ENCODE measurements around the gene SPRED2.

SPRED2 gene

GRCh38 chr2:65450810-65451209 lies 18.4 kb upstream of the SPRED2 start:
- Histone ChIP-seq H3K79me2 (ENCODE audit: control insufficient read depth, low read length) (no peaks in the 10 kb centered on the region), H3K36me3 (ENCODE audit: control insufficient read depth, low read length) (no peaks in the 10 kb centered on the region), H3K27me3 (ENCODE audit: control insufficient read depth, low read length) (peaks cover 22% of the 10 kb centered on the region), H3F3A (ENCODE audit: control insufficient read depth, insufficient read depth) (no peaks in the 10 kb centered on the region), H3K4me3 (ENCODE audit: low read length) (no peak overlapping the region), H3K27ac (ENCODE audit: low read depth, low read length) (no peak overlapping the region), H4K20me1 (ENCODE audit: control insufficient read depth, insufficient read depth, low read depth, low read length) (no peaks in the 10 kb centered on the region), H3K9me3 (ENCODE audit: control insufficient read depth, insufficient read depth, low read length) (no peaks in the 10 kb centered on the region), H3K4me1 (ENCODE audit: control insufficient read depth, low read length) (no peaks in the 10 kb centered on the region), H3K4me2 (ENCODE audit: low read length) (no peak overlapping the region), H3K9me2 (replicated peaks; ENCODE audit: control insufficient read depth, low read length) (no peaks in the 10 kb centered on the region)
- TF ChIP-seq CTCF (IDR thresholded peaks at IDR 0.05; ENCODE audit: low read depth, low read length, poor library complexity, severe bottlenecking) (no peak), EZH2phosphoT487 (IDR thresholded peaks at IDR 0.05; ENCODE audit: borderline replicate concordance, low read length) (no peak)

- H3K27me3 ChIP-seq (ENCODE audit: control insufficient read depth, low read length), result peaks cover 19% of the 10 kb centered on the region
- no peak overlapping the region for H3K4me3 ChIP-seq (ENCODE audit: low read length)
- no peaks in the 10 kb centered on the region for H3K4me1 ChIP-seq (ENCODE audit: control insufficient read depth, low read length)
- TF ChIP-seq EZH2phosphoT487 (IDR thresholded peaks at IDR 0.05; ENCODE audit: borderline replicate concordance, low read length) (no peak), CTCF (IDR thresholded peaks at IDR 0.05; ENCODE audit: low read depth, low read length, poor library complexity, severe bottlenecking) (no peak)
- no peaks in the 10 kb centered on the region for H3K9me3 ChIP-seq (ENCODE audit: control insufficient read depth, insufficient read depth, low read length)
- H3K9me2 ChIP-seq (replicated peaks; ENCODE audit: control insufficient read depth, low read length), result no peaks in the 10 kb centered on the region
- no peaks in the 10 kb centered on the region for H3F3A ChIP-seq (ENCODE audit: control insufficient read depth, insufficient read depth)
- H4K20me1 ChIP-seq (ENCODE audit: control insufficient read depth, insufficient read depth, low read depth, low read length), result no peaks in the 10 kb centered on the region
- no peaks in the 10 kb centered on the region for H3K36me3 ChIP-seq (ENCODE audit: control insufficient read depth, low read length)
- H3K27ac ChIP-seq (ENCODE audit: low read depth, low read length), result no peak overlapping the region
- no peak overlapping the region for H3K4me2 ChIP-seq (ENCODE audit: low read length)
- H3K79me2 ChIP-seq (ENCODE audit: control insufficient read depth, low read length), result no peaks in the 10 kb centered on the region
These were observed 18.0 kb upstream of the SPRED2 start for GRCh38 chr2:65450393-65450792.

- Histone ChIP-seq H3K4me3 (ENCODE audit: low read length) (no peak overlapping the region), H3K9me3 (ENCODE audit: control insufficient read depth, insufficient read depth, low read length) (no peaks in the 10 kb centered on the region; the same call in 1 of the 2 replicates), H3K36me3 (ENCODE audit: control insufficient read depth, low read length) (no peaks in the 10 kb centered on the region)
These were observed 11.2 kb upstream of the SPRED2 start for GRCh38 chr2:65443509-65444186.

More at GRCh38 chr2:65443509-65444186, 11.2 kb upstream of the SPRED2 start:
- TF ChIP-seq CTCF (IDR thresholded peaks at IDR 0.05; ENCODE audit: low read depth, low read length, poor library complexity, severe bottlenecking), result no peak
- H3K79me2 ChIP-seq (ENCODE audit: control insufficient read depth, low read length), result no peaks in the 10 kb centered on the region
- no peak overlapping the region for H3K27ac ChIP-seq (ENCODE audit: low read depth, low read length)
- H3K4me1 ChIP-seq (ENCODE audit: control insufficient read depth, low read length), result no peaks in the 10 kb centered on the region
- no peaks in the 10 kb centered on the region for H3K9me2 ChIP-seq (replicated peaks; ENCODE audit: control insufficient read depth, low read length)
- no peak overlapping the region for H3K4me2 ChIP-seq (ENCODE audit: low read length)
- H4K20me1 ChIP-seq (ENCODE audit: control insufficient read depth, insufficient read depth, low read depth, low read length), result no peaks in the 10 kb centered on the region
- H3F3A ChIP-seq (ENCODE audit: control insufficient read depth, insufficient read depth), result no peaks in the 10 kb centered on the region
- H3K27me3 ChIP-seq (ENCODE audit: control insufficient read depth, low read length), result peaks cover 5% of the 10 kb centered on the region; the same call in 1 of the 2 replicates
